Body of pancreas (tissue), 4 donors: ENCODE results near the gene RASGRF1.

Source experiments
- CTCF ChIP-seq, 7 experiments: fragments of 450-650 bp in 4 of 7; fragments of 200-600 bp in 3 of 7; sonication (generic) in 3 of 7; IDR thresholded peaks; one replicate each; pipeline ENCODE4 v1.5.1; 2016 to 2019; ENCODE audit warnings: antibody characterized with exemption in 7 of 7
- POLR2A ChIP-seq, 3 donors: fragments of 450-650 bp; IDR thresholded peaks; one replicate each; pipeline ENCODE4 v1.6.1; 2016; ENCODE audit warnings: antibody characterized with exemption in 3 of 3, mild to moderate bottlenecking in 2 of 3

DNA sequence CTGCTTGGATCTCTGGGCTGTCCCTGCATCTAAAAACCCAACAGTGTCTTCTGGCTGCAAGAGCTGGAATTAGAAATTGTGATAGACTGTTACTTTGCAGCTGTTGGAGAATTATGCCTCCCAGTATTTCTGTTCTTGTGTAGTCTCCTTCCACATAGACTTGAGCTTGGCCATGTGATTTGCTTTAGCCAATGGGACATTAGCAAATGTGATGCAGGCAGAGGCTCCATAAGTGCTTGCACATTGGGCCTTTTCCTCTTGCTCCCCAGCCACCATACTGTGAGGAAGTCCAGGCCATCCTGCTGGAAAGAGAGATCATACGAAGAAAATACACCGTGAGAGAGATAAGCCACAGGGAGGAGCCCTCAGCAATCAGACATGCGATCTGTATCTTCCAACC lies 33.8 kb upstream of the RASGRF1 start:
- TF ChIP-seq CTCF (IDR thresholded peaks at IDR 0.05) = no peak
- no peak for TF ChIP-seq POLR2A (IDR thresholded peaks at IDR 0.05)
